Right lobe of liver (tissue), 4 donors: ENCODE results near the gene DIS3.

ENCODE experiments used
- CTCF ChIP-seq, 4 donors: fragments of 200-600 bp in 3 of 4; fragments of 450-650 bp in 1 of 4; IDR thresholded peaks; one replicate each; pipeline versions ENCODE4 v1.5.1 to v1.8.0; 2016 to 2022; ENCODE audit warnings: antibody characterized with exemption in 4 of 4, mild to moderate bottlenecking in 2 of 4
- POLR2A ChIP-seq: fragments of 450-650 bp; IDR thresholded peaks from one replicate; pipeline ENCODE4 v1.6.1; 2017; ENCODE audit warnings: antibody characterized with exemption, mild to moderate bottlenecking
- donor health status: DM: no; HTN: no; CAD: no.
- donor health status: DM: no; HTN: no; CAD: no.
- donor health status: DM: no; HTN: yes; CAD: no.

GRCh38 chr13:72740015-72740414, 41.7 kb downstream of the DIS3 start:
- TF ChIP-seq CTCF (IDR thresholded peaks at IDR 0.05) = no peak
- TF ChIP-seq POLR2A = no peak
